CD4-positive, alpha-beta T cell treated with Interleukin-17A for 4 hours (primary cell): Measurements from ENCODE around the gene GOPC.

Experiments used
- DNase-seq: peaks from one replicate; pipeline ENCODE4 v3.0.0-alpha.2; 2020; ENCODE audit warnings: mixed read lengths

GOPC gene

GRCh38 chr6:117595099-117595923 is 7.0 kb downstream of the GOPC start:
- no peak for DNase-seq

DNA sequence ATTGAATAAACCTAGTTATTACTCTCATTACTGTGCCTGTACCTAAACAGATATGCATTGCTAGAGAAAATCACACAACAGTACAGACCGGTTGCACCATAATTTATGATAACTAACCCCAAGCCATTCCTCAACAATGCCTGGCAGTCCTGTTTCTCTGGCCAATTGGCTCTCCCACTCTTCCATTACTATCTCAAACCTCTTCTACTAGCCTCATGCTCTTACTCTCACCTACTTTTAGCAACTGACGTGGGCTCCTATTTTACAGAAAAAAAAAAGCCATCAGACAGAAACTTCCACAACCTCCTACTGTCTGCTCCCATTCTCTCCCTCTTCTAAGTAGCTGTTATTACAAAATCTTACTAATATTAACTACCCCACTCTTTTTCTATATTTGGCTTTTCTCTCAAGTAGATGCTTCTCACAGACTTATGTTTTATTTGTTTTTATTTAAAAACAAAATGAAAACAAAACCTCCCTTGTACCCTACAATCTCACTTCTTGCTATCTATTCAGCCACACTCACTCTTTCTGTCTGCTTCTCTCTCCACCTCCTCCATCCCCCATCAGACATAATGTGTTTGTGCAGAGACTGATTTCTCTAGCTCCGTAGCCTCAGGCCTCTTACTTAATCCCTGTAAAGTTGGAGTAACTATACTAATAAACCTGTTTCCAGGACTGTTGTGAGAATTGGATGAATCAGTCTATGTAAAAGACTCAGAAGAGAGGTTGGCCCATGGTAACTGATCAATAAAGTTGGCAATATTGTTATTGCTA is 9.1 kb downstream of the GOPC start:
- no peak for DNase-seq

GRCh38 chr6:117591405-117591804 is 10.9 kb downstream of the GOPC start:
- DNase-seq: no peak

- no peak for DNase-seq
Measured at GRCh38 chr6:117590447-117590846, 11.9 kb downstream of the GOPC start.

DNA sequence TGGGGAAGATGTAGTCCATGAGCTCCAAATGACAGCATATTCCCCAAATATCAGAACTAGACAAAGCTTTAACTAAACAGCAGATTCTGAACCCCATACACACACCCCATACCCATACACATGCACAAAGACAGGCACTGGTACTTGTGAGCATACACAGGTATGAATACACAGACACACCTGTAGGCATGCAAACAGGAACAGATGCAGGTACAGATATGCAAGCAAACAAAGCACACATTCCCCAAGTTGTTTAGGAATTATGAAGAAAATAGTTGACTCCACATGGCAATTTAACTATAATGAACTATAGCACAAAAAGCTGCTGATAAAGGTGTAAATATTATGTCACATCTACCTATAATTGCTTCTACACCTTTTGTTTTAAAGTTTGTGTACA is 16.7 kb downstream of the GOPC start:
- no peak for DNase-seq

GRCh38 chr6:117574198-117574597 is 28.1 kb downstream of the GOPC start:
- DNase-seq: no peak

GRCh38 chr6:117573006-117573680 is 29.2 kb downstream of the GOPC start:
- DNase-seq: no peak

- DNase-seq: no peak
Measured at GRCh38 chr6:117568831-117569410, 33.4 kb downstream of the GOPC start.

GRCh38 chr6:117568247-117568646 is 34.1 kb downstream of the GOPC start:
- DNase-seq: no peak

- DNase-seq: no peak
Measured at GRCh38 chr6:117564681-117565080, 37.6 kb downstream of the GOPC start.

GRCh38 chr6:117561128-117561527 is 41.2 kb downstream of the GOPC start:
- DNase-seq: no peak

DNA sequence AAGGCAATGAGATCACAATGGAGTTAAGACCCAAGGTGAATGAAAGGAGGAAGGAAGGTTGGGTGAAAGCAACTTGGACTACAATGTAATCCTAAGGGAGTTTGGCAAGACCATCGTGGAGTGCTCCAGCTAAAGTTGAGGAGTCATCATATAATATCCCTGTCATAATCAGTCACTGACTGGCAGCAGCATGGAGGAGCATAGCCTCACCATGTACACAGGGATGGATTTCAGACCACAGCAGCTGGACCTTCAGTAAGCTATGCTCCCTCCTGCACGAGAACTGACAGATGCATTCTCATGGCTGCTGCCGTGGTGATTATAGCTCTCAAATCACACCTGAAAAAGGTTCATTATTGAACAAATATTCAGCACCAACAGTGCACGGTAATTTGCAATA is 43.0 kb downstream of the GOPC start:
- DNase-seq: no peak

DNA sequence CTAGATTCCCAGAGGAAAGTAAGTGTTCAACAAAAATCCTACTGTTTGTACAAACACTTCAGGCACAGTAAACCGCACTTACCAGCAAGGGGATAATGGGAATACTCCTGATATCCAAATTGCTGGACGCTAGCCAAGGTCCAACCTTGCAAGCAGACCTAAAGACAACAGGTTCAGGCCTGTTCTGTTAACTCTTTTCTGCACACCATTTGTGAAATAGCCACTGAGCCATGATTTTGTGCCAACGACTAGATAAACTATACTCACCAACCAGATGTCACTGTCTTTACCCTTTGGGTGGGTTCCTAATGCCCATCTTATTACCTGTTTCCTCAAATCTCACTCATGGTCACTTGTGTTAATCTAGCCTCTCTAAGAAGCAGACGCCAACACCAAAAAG is 43.5 kb downstream of the GOPC start:
- no peak for DNase-seq

DNA sequence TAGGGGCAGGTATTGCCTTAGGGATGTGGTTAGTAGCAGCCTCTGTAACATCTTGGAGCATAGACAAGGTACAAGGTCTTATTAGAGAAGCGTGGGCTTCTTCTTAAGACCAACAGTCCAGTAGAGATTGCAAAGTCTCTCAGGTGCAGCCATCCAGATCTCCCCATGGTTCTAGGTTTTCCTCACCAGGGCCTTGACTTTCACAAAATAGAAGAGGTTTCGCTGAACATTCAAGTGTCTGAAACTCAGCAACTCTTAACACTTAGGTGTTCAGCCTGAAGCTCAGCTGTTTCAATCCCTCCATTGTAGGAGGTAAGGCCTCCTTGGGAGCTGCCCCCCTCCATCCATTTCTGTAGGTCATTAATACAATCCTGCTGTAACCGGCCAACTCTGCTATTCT is 44.4 kb downstream of the GOPC start:
- DNase-seq: no peak

DNA sequence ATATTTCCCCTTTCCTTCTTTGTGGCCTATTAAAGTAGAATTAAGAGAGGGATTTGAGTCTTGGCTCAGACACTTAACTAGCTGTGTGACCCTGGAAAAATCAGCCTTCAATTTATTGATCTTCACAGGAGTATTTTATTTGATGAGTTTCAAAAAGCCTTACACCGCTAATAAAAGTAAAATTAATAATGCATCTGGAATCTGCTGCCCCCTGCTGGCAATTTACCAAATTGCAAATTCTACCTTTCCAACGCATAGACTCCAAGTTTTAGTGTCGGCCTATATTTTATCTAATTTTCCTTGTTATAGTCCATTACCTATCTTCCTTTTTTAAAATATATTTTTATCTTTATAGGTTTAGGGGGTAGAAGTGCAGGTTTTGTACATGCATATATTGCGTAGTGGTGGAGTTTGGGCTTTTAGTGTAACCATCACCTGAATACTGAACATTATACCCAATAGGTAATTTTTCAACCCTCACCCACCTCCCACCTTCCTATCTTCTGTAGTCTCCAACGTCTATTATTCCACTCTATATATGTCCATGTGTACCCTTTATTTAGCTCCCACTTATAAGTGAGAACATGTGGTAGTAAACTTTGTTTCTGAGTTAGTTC is 46.3 kb downstream of the GOPC start:
- DNase-seq: peak; percentile 80

- DNase-seq: no peak
Measured at GRCh38 chr6:117555262-117555849, 47.0 kb downstream of the GOPC start.

DNA sequence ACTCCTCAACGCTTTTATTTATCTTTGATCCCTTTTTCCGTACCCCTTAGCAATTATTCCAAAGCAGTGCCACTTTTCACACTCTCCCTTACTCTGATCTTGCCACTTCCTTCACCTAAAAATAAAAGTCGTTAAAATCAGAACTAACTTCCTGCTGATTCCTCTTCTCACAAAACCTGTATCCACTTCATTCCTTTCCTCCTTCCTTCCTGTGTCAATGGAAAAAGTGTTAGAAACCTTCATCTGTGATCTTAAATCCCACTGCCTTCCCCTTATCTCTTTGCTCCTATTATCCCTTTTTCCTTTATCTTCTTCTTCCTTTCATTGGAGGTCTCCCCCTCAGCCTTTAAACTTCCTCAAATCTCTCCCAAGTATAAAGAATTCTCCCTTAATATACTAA is 49.2 kb downstream of the GOPC start:
- DNase-seq: no peak

DNA sequence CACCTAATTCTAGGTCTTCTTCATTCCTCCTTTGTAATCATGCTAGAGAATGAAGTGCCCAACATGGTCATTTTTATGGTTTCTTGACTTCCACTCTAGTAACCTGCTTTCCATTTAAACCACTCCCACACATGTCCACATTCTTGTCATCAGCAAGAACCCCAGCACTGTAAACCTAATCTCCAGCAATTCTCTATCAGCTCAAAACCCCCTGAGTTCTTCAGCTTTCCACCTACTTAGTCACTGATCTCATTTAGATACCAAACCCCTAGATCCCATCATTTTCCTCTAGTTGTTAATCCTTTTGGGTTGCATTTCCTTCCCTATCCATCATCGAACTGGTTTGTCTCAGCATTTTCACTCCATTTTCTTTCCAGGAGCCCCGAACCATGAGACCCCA is 49.7 kb downstream of the GOPC start:
- no peak for DNase-seq

DNA sequence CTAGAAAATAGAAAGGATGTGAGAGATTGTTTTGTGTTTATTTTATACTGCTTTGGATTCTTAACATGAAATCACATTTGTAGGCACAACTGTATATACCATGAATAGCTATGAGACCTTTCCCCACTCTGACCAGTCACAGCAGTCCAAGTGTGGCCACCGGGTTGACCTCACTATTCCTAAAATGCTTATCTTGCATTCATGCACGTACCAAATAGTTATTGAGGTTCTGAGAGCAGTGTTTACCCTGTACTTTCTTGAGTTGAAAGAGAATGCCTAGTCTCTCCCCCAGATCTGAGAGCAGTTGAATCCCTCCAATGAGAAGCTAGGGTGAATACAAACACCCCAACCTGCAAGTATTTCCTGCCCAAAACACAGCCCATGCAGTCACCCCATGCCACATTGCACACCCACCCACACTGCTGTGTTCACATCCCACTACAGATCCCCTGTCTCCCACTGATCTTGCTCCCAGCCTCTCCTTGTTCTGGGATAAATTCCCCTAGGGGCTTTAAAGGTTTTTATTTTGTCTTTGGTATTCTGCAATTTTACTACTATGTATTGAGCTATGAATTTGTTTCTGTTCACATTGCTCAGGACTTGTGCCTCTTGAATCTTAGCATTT is 51.6 kb downstream of the GOPC start:
- DNase-seq: peak; percentile 33

DNA sequence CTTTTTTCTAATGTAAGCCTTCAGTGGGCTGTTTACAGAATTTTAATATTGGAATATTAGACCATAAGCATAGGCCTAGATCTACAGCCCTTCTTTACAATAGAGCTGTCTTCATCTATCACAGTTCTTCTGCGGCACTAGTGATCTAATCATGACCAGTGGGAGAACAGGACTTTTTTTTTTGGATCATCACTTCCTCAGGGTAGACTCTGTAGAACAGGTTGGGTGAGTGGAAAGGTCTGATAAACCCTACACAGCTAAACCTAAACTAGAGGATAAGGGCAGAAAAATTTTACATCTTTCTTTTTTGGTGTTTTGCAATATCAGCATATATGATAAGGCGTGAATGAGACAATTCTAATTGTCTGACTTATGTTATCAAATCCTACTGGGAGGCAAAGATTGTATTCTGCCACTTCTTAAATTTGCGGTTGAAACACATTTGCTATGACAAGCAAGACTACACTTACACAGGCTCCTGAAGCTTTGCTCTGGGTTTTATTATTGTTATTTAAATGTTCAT is 52.2 kb downstream of the GOPC start:
- DNase-seq: no peak

GRCh38 chr6:117549611-117550010 is 52.7 kb downstream of the GOPC start:
- no peak for DNase-seq
